GM19239 (cell line): ENCODE results near the gene SPAG7.

Experiments used
- DNase-seq: peaks from one replicate; pipeline ENCODE4 v3.0.0; 2011; ENCODE audit warnings: low spot score; ENCODE audit not compliant: insufficient read length
- FAIRE-seq: peaks from 2 replicates; lab custom pipeline; 2011; peaks lifted over from hg19 to GRCh38; lab: Jason Lieb, UNC

The SPAG7 gene, protein sequence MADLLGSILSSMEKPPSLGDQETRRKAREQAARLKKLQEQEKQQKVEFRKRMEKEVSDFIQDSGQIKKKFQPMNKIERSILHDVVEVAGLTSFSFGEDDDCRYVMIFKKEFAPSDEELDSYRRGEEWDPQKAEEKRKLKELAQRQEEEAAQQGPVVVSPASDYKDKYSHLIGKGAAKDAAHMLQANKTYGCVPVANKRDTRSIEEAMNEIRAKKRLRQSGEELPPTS

DNA sequence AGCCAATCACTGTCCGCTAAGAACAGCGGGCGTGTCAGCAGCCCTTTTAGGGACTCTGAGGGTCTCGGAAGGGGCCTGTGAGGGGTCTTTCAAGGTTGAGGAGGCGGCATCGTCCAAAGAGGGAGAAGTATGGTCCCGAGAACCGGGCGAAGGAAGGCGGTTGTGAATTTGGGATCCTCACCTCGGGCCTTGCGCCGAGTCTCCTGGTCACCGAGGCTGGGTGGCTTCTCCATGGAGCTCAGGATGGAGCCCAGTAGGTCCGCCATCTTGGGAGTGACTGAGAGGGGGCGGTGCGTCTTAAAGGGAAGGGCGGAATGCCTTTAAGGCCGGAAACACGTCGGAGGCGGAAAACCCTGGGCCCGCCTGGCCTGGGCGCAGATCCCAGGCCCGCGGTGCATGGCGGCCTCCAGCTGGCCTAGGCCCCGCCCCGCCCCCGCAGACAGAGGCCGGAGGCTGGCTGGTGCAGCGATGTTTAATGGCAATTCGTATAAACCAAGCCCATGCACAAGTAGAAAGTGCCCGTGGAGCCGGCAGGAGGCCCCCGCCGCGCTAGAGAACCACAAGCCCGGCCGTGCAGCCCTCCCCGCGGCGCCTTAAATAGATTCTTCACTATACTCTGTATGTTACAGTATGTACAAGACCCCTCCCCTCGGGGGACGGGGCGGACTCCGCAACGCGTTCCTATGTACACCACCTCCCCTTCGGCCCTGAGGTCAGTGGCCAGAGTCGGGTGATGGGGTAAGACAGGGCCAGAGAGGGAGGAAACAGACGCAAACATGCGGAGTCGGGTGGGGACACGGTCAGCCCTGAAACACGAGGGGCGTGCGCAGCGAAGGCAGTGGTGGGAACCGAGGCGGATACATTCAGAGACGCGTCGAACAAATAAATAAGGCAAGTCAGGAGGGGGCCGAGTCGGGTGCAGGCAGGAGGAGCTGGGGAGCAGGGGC lies at the start of gene SPAG7:
Gene SPAG7 (minus strand): TSS at position 279 of the 947 bp plus-strand sequence. CDS start 13 bp downstream, at position 266.
- no peak for FAIRE-seq
- peak; percentile 90 for DNase-seq

DNA sequence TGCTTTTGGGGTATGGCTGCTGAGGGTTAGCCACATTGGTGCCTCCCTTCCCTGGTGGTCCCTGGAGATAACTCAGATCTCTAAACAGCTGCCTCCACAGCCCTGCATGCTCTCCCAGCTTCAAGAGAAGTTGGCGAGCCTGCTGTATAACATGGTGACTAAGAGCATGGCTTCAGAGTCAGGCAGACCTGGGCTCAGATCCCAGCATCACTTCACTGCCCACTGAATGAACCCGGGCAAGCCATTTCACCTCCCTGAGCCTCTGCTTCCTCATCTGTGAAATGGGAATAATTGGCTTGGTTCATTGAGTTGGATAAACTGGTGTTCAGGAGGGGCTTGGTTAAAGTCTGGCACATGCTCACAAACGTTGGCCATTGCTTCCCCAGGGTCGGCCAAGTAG lies 46.7 kb upstream of the SPAG7 start:
- no peak for DNase-seq
- no peak for FAIRE-seq

GRCh38 chr17:5011928-5012327 lies 44.3 kb upstream of the SPAG7 start:
- DNase-seq (no peak), FAIRE-seq (peak; percentile 80)

DNA sequence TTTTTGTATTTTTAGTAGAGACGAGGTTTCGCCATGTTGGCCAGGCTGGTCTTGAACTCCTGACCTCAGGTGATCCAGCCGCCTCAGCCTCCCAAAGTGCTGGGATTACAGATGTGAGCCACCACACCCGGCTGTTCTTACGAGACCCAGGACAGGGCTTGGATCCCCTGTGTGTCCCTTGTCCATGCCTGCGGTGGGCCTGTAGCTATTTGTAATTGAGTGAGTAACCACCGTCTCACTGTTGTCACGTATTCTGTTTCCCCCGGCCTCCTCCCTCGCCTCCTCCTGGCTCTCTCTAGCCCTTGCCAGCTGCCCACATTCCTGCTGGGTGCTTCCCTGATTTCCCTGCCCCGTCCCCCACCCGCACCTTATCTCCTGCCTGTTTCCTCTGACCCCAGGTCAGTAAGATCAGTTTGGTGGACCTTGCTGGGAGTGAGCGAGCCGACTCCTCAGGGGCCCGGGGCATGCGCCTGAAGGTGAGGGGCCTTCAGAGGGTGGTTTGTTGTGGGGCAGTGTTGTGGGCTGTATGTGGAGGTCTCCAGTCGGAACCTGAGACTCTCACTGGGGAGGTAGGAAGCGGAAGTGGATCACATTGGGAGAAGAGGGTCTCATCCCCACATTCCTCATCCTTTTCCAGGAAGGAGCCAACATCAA lies 35.7 kb upstream of the SPAG7 start:
- FAIRE-seq = no peak
- DNase-seq = no peak

DNA sequence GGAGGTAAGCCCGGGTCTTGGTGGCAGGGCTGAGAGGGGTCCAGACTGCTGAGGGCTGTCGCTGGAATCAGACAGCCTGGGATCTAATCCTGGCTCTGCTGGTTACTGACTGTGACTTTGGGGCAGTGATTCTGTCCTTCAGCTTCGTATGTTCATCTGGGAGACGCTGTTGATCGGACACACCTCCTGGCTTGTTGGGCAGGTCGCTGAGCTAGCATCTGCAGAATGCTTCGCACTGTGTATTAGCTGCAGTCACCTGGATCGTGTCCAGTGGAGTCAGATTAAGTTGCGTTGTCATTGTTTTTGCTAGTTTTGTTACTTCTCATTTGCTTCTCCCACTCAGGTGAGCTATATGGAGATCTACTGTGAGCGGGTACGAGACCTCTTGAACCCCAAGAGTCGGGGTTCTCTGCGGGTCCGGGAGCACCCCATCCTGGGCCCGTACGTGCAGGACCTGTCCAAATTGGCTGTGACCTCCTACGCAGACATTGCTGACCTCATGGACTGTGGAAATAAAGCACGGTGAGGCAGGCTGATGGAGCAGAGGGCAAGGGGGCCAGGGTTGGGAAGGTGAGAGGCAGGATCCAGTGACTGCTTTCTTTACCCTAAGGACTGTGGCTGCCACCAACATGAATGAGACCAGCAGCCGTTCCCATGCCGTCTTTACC lies 34.6 kb upstream of the SPAG7 start:
- FAIRE-seq (no peak), DNase-seq (no peak)

- DNase-seq (no peak), FAIRE-seq (no peak)
Observed at GRCh38 chr17:5000237-5000639, 32.6 kb upstream of the SPAG7 start.

GRCh38 chr17:4999430-5000093 lies 31.9 kb upstream of the SPAG7 start:
- FAIRE-seq (no peak), DNase-seq (no peak)

DNA sequence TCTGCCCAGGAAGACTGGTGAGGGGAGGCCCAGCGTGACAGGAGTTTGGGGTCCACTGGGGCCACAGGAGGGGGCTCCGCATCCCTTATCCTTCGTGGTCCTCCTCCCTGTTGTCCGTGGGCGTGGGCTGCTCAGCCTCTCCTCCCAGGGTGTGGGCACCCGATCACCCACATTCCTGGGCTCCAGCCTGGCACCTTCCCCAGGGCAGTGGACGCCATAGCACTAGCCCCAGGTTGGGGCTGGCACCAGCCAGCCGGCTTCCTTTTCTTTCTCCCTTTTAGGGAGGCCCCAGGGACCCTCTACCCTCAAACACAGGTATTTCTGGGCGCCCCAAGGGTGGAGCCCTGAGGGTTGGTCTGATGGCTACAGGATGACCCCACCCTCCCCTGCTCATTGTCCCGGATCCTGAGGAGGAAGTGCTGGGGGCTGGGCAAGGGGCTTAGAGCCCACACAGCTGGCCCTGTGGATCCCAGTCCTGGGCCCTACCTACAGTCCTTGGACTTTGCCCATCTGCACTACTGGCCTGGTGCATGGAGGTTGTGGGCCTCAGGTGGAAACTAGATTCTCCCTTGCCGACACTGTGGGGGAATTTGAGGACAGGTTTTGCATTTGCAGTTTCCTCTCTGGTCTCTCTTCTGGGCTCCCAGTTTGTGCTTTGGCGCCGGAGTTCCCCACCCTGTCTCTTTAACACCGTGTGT lies 31.3 kb upstream of the SPAG7 start:
- DNase-seq (no peak), FAIRE-seq (peak; percentile 91)

DNA sequence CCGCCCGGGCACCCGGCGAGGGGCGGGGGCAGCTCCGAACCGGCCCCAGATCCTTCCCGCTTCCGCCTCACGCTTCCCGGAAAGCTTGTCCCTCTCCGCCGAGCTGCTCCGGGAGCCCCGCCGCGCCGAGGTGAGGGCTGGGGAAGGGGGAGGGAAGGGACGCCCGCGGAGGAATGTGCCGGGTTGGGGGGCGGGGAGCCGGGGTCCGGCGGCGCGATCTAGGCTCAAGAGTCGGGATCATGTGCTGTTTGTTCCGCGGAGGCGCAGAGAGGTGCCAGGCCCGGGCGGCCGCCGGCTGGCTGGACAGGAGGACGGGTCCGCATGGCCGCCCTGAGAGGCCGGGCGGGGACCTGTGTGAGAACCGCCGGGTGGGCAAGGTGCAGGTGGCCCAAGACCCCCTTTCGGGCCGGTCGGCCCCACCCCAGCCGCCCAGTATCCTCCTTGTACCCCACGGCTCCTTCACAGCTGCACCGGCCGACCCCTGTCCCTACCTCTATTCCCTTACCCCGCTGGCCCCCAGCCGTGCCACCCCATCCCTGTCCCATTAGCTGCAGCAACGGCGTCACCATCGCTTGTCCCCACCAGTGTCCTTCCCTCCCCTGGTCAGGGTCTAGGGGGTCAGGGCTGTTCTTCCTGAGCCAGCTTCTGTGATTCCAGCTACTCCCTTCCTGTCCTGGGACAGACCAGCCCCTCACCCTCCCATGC lies 30.6 kb upstream of the SPAG7 start:
- FAIRE-seq (no peak), DNase-seq (peak; percentile 44)

DNA sequence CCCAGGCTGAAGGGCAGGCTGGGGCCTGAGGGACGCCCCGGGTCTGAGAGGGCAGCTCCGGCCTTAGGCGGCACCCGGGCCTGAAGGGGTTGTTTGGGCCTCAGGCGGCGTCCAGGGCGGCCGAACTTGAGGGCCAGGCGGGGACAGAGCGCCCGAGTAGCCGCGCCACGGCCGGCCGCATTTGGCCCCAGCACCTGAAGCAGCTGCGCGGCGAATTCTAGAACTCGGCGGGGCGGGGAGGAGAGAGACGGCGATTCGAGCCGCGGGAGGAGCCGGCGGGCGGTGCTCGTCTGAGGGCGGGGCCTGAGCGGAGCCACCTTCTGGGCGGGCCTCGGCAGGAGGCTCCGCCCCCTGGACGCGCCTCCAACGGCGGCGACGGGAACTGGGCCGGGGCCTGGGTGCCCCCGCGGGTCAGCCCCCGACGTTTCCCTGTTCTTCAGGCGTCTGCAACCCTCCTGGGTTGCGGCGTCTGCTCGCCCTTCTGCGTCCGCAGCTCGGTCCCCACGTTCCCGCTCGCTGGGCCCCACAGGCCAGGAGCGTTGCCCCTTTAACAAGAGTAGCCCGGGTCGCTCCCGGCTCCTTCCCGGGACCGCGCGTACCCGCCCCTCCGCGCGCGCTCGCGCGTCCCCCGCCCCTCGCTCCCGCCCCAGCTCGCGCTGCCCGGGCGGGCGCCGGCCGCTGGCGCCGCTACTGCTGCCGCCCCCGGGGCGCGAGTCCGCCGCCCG lies 29.8 kb upstream of the SPAG7 start, which contains the start of the genes INCA1 and KIF1C:
Gene INCA1 (minus strand): TSS at position 221 of the 725 bp plus-strand sequence. CDS start 3,085 bp downstream, outside the sequence.
Gene KIF1C (plus strand): TSS at position 649 of the 725 bp plus-strand sequence. CDS start 2,297 bp downstream, outside the sequence.
- peak; percentile 96 for DNase-seq
- peak; percentile 86 for FAIRE-seq

- FAIRE-seq = no peak
- no peak for DNase-seq
Observed at GRCh38 chr17:4994081-4994595, 26.5 kb upstream of the SPAG7 start.

- DNase-seq (no peak), FAIRE-seq (peak; percentile 73)
Observed at GRCh38 chr17:4987767-4988567, 20.4 kb upstream of the SPAG7 start.

GRCh38 chr17:4986951-4987766 lies 19.5 kb upstream of the SPAG7 start, which contains the start of gene CAMTA2:
CAMTA2 (minus strand) TSS chr17:4987675; CDS start chr17:4986222, 1,453 bp downstream.
- DNase-seq (peak; percentile 70), FAIRE-seq (peak; percentile 91)

GRCh38 chr17:4986403-4986802 lies 18.8 kb upstream of the SPAG7 start:
- no peak for DNase-seq
- FAIRE-seq = peak; percentile 57

DNA sequence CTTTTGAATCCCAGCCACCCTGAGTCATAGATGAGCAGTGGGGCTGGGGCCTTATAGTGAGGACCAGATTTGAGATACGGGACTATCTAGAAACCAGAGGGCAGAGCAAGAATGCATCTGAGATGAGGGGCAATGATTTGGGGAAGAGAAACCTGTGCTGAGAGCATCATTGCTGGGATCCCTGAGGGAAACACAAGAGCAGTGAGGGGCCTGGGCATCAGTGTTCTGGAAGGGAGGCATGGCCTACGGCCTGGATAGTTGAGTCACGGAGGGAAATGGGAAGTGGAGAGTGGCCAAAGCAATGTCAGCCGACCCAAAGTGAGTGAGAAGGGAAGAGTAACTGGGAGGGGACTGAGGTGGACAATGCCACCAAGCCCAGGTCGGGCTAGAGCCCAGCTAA lies 14.7 kb upstream of the SPAG7 start:
- FAIRE-seq (no peak), DNase-seq (no peak)
